Peyer's patch (tissue), 4 donors: ENCODE data around the gene MAP2K1.

Experiments used
- CTCF ChIP-seq, 6 experiments: fragments of 450-650 bp in 4 of 6; fragments of 200-600 bp in 2 of 6; sonication (generic) in 1 of 6; IDR thresholded peaks; one replicate each; pipeline ENCODE4 v1.5.1; 2017 to 2019; ENCODE audit warnings: antibody characterized with exemption in 6 of 6, mild to moderate bottlenecking in 3 of 6, moderate library complexity in 1 of 6
- POLR2A ChIP-seq, 2 donors: fragments of 450-650 bp; IDR thresholded peaks; one replicate each; pipeline ENCODE4 v1.5.1; 2017; ENCODE audit warnings: antibody characterized with exemption in 2 of 2, mild to moderate bottlenecking in 2 of 2, moderate library complexity in 2 of 2

GRCh38 chr15:66523926-66524325 lies 137.2 kb downstream of the MAP2K1 start:
- no peak for TF ChIP-seq CTCF (IDR thresholded peaks at IDR 0.05)
- TF ChIP-seq POLR2A (IDR thresholded peaks at IDR 0.05): no peak
